ENCODE results near the gene ZCCHC3.
"Not testable (repeated sequence)": the region's sequence is repeated elsewhere in the genome, so short reads cannot be mapped to it uniquely, and the experiment has no call there.

ZCCHC3 gene

DNA sequence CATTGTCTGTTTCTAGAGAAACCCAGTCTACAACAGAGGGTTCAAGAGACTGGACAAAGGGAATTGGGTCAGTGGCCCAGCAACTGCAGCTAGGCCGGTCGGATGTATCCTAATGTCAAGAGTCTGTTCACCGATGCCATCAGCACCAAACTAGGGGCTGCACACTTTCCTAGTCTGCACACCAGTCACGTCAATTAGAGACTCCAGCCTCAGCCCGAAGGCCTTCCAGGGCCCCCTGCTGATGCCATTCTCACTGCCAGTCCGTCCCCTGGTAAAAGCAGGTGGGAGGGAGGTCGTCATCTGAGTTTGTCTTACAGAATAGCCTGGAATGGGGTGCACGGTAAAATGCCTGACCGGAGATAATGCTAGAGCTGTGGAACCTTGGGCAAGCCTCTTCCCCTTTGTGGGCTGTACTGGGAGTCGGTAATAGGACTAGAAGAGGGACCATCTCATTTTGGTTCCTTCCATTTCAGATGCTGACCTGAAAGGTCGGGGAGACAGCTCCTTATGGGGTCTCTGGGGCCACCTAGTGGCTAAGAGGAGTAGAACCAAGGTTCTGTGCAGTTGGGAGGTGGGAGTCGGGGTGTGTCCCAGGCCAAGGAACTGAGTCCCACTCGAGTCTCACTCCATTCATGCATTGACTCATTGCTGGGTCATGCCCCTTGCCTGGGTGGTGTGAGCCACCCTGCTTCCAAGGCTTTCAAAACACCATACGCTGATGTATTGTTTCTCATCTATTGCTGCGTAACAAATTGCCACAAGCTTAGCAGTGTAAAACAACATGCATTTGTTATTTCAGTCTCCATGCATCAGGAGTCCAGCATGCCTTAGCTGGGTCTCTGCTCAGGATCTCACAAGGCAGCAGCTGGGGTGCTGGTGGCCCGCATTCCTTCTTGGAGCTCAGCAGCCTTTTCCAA, 33.1 kb downstream of the ZCCHC3 start:
- H3K27ac ChIP-seq = peak overlapping the region; percentile 1
- peak; percentile 65 for TF ChIP-seq CTCF (IDR thresholded peaks at IDR 0.05)
- H3K4me3 ChIP-seq (ENCODE audit: low read depth in 1 of 2, low read length in 1 of 2) = no peak overlapping the region
- no peaks in the 10 kb centered on the region for H3K36me3 ChIP-seq
- no peaks in the 10 kb centered on the region for H3K9me3 ChIP-seq
- H3K27me3 ChIP-seq = peaks cover 25% of the 10 kb centered on the region
- peaks cover 20 to 21% of the 10 kb centered on the region in 2 experiments for H3K4me1 ChIP-seq (ENCODE audit: control insufficient read depth in 1 of 2, insufficient read depth in 1 of 2, low read depth in 1 of 2, low read length in 1 of 2)

- H3K4me3 ChIP-seq (ENCODE audit: low read depth in 1 of 2, low read length in 1 of 2) = no peak overlapping the region
- no peak for TF ChIP-seq CTCF (IDR thresholded peaks at IDR 0.05)
- H3K9me3 ChIP-seq = no peaks in the 10 kb centered on the region
- no peaks in the 10 kb centered on the region for H3K36me3 ChIP-seq
- H3K4me1 ChIP-seq (ENCODE audit: control insufficient read depth in 1 of 2, insufficient read depth in 1 of 2, low read depth in 1 of 2, low read length in 1 of 2) = peaks cover 5% of the 10 kb centered on the region in 2 experiments
- H3K27me3 ChIP-seq = no peaks in the 10 kb centered on the region
- H3K27ac ChIP-seq = no peak overlapping the region
These were observed 37.2 kb downstream of the ZCCHC3 start for GRCh38 chr20:334578-334977.

DNA sequence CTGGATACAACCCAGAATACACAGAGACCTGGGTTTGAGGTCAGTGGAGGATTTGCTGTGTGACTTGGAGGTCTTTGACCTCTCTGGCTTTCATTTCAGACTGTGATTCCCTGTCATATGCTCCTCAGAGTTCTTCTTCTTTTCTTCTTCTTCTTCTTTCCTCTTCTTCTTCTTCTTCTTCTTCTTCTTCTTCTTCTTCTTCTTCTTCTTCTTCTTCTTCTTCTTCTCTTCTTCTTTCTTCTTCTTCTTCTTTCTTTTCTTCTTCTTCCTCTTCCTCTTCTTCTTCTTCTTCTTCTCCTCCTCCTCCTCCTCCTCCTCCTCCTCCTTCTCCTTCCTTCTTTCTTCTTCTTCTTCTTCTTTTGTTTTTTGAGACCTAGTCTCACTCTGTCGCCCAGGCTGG, 38.7 kb downstream of the ZCCHC3 start:
- not testable (repeated sequence) for H3K27me3 ChIP-seq; H3K27ac ChIP-seq; H3K4me1 ChIP-seq (ENCODE audit: control insufficient read depth in 1 of 2, insufficient read depth in 1 of 2, low read depth in 1 of 2, low read length in 1 of 2); H3K36me3 ChIP-seq; H3K4me3 ChIP-seq (ENCODE audit: low read depth in 1 of 2, low read length in 1 of 2); H3K9me3 ChIP-seq

GRCh38 chr20:341682-342081, 44.3 kb downstream of the ZCCHC3 start:
- peaks cover 26% of the 10 kb centered on the region for H3K27me3 ChIP-seq
- no peak for TF ChIP-seq CTCF (IDR thresholded peaks at IDR 0.05)
- no peak overlapping the region for H3K4me3 ChIP-seq (ENCODE audit: low read depth in 1 of 2, low read length in 1 of 2)
- H3K9me3 ChIP-seq = no peaks in the 10 kb centered on the region
- no peaks in the 10 kb centered on the region for H3K36me3 ChIP-seq
- H3K27ac ChIP-seq = no peak overlapping the region
- H3K4me1 ChIP-seq (ENCODE audit: control insufficient read depth in 1 of 2, insufficient read depth in 1 of 2, low read depth in 1 of 2, low read length in 1 of 2) = peaks cover 0 to 2% of the 10 kb centered on the region in 2 experiments

- Histone ChIP-seq H3K27ac (no peak overlapping the region), H3K27me3 (peaks cover 41% of the 10 kb centered on the region)
These were observed 45.7 kb downstream of the ZCCHC3 start for GRCh38 chr20:343107-343506.

More at GRCh38 chr20:343107-343506, 45.7 kb downstream of the ZCCHC3 start:
- Histone ChIP-seq H3K4me1 (ENCODE audit: control insufficient read depth in 1 of 2, insufficient read depth in 1 of 2, low read depth in 1 of 2, low read length in 1 of 2) (peaks cover 10 to 16% of the 10 kb centered on the region in 2 experiments), H3K36me3 (no peaks in the 10 kb centered on the region), H3K9me3 (no peaks in the 10 kb centered on the region), H3K4me3 (ENCODE audit: low read depth in 1 of 2, low read length in 1 of 2) (no peak overlapping the region)
- TF ChIP-seq CTCF (IDR thresholded peaks at IDR 0.05) = no peak
